Muscle of back (tissue), 11 donors: Measurements from ENCODE around the gene PPP6R3. TPM values are rescaled to one million over a fixed set of nuclear protein-coding genes. Genes with fewer than 3 reads are reported as not detected.

Experiments
- DNase-seq, 3 donors: peaks; one replicate each; pipeline versions ENCODE4 v3.0.0 to v3.0.0-alpha.2; 2013
- polyA plus RNA-seq, 10 donors: library from polyadenylated mRNA; unstranded; fragments of 120-200 nt; gene quantifications; one replicate each; pipeline ENCODE4 v1.2.1, GENCODE V29; 2013; ENCODE audit not compliant: insufficient read length in 10 of 10

PPP6R3 gene
- polyA plus RNA-seq, 10 donors: 42.0 to 75.3 (median 56.0) TPM

DNA sequence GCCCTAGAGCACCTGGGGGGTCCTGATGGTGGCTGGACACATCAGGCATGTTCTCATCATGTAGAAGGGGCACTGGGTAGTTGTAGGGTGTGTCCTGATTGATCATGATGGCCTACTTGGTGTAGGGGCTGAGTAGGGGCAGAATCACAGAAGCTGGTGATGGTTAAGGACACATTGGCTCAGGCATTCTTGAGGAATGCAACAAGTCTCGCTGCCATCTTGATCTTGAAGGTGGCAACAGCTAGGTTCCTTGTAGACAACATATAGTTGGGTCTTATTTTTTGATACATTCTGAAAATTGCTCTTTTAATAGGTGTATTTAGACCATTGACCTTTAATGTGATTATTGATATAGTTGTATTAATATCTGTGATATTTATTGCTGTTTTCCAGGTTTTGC is 28.1 kb downstream of the PPP6R3 start:
- no peak for DNase-seq

DNA sequence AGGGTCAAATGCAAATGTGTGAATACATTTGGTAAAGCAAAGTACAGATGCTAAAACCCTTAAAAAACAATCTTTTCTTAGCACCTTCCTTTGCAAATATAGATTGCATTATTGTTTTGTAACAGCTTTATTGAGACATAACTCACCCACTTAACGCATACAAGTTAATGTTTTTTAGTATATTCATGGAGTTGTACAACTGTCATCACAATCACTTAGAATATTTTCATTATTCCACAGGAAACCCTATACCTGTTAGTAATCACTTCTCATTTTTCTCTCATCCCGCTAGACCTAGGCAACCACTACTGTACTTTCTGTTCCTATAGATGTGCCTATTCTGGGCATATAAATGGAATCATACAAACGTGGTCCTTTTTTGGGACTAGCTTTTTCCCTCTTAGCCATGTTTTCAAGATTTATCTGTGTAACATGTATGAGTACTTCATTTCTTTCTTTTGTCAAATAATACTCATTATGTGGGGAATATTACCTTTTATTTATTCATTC is 34.7 kb downstream of the PPP6R3 start:
- DNase-seq: no peak

DNA sequence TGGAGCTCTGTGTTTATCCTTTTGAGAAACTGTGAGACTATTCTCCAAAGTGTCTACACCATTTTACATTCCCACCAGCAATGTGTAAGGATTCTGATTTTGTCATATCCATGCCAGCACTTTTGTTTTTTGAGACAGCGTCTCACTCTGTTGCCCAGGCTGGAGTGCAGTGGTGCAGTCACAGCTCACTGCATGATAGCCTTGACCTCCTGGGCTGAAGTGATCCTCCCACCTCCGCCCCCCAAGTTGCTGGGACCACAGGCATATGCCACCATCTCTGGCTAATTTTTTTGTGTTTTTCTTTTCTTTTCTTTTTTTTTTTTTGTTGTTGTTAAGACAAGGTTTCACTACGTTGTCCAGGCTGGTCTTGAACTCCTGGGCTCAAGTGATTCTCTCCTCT is 35.3 kb downstream of the PPP6R3 start:
- no peak for DNase-seq

DNA sequence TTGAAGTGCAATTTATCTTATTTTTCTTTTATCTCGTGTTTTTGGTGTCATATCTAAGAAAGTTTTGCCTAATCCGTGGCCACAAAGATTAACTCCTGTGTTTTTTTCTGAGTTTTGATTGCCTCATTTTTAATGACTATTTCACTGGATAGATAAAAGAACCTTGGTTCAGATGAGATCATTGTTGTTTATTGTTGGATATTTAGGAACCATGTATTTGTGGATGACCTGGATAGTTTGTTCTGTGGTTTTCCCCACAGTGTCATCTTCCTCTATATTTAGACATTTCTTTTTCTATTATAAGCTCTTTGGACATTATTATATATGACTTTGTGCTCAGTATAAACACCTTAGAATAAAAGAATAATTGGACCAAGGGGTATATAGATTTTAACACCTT is 37.2 kb downstream of the PPP6R3 start:
- no peak for DNase-seq

DNA sequence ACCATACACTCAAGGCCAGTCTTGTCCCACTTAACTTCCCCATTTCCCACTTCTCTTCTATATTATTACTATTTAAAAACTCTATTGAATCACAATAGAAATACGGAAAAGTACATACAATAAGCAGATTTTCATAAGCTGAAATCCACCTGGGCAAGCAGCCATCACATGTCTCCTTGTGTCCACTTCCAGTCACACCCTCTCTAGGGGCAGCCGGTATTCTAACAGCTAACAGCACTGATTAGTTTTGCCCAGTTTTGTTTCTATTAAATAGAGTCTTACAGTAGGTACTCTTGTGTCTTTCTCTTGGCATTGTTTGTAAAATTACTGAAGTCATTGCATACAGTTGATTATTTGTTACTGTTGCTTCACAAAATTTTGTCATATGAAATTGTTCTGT is 37.8 kb downstream of the PPP6R3 start:
- DNase-seq: peak in 2 of 3 donors; percentile 35 to 43

DNA sequence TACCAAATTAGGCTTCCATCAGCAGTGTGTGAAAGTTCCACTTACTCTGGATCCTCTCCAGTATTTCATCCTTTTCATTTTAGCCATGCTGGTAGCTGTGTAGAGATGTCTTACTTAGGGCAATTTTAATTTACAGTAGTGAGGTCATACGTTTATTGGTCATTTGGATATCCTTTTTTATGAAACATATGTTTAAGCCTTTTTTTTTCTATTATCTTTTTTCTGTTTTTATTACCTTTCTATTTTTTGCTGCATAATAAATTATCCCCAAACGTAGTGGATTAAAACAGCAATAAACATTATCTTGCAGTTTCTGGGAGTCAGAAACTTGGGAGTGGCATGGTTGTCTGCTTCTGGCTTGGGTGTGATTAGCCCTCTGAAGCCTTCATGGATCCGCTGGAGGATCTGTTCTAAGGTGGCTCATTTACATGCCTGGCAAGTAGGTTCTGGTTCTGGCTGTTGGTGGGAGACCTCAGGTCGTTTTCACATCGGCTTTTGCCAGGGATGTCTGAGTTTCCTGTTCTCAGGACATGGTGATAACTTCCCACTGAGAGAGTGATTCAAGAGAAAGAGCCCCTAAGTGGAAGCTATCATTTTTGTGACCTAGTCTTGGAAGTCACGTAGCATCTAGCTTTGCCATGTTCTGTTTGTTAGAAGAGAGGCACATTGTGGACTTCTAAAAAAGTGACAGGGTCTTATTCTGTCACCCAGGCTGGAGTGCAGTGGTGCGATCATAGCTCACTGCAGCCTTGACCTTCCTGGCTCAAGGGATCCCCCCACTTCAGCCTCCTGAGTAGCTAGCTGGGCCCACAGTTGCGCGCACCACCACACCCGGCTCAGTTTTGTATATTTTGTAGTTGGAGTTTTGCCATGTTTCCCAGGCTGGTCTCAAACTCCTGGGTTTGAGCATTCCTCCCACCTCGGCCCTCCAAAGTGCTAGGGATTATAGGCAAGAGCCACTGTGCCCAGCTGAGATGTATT is 38.6 kb downstream of the PPP6R3 start:
- DNase-seq: no peak

DNA sequence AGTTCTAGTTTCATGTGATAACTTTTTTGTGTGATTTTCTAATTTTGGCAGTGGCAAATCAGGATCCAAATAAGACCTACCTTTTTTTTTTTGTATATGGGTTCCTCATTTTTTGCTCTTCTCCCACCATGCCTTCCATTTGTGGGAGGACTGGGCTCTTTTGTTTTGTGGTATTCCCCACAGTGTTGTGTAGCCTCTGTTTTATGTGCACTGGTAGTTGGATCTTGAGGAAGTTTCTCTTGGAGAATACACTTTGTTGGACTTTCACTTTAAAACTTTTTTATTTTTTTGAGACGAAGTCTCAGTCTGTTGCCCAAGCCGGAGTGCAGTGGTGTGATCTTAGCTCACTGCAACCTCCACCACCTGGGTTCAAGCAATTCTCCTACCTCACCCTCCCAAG is 39.7 kb downstream of the PPP6R3 start:
- DNase-seq: no peak

DNA sequence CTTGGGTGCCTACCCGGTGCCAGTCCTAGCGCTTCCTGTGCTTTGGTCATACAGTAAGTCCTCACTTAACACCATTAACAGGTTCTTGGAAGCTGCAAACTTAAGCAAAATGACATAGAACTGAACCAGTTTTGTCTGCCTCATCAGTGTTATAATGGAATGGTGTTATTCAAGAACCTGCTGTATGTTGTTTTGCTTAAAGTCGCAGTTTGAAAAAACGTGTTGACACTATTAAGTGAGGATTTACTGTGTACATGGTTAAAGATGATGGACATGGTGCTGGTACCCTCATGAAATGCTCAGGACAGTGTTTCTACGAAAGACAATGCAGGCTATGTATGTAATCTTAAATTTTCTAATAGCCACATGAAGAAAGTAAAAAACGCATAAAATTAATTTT is 41.3 kb downstream of the PPP6R3 start:
- no peak for DNase-seq

DNA sequence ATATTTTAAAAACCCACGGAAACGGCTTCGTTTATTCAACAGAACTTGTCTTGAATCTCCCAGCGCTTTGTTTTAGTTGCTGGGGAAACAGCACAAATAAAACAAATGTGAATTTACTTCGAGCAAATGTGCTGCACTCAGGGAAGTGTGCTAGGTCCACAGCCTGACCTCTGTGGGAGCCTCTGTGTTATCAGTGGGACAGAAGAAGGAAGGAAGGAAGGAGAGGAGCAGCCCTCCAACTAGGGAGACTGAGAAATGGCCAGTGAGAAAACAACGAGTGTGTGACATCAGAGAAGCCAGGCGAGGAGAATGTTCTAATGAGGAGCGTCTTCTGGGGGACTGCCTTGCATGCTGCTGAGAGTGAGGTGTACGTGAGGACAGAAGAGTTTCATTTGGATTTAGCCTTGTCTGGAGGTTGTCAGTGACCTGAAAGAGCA is 42.7 kb downstream of the PPP6R3 start:
- peak in 2 of 3 donors; percentile 39 to 68 for DNase-seq

DNA sequence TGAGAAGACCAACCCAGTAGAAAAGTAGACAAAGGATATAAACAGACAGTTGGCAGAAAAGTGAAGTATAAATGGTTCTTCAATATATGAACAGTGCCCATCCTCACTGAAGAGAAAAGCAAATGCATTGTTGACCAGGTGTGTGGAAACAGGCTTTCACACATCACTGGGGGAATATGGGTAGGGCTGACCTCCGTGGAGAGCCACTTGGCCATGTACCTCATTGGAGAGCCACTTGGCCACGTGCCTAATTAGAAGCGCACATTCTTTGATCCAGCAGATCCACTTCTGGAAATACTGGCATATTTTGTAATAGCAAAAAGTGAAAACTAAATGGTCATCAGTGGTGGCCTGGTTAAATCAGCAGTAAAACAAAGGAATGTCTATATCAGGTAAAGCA is 43.2 kb downstream of the PPP6R3 start:
- no peak for DNase-seq

DNA sequence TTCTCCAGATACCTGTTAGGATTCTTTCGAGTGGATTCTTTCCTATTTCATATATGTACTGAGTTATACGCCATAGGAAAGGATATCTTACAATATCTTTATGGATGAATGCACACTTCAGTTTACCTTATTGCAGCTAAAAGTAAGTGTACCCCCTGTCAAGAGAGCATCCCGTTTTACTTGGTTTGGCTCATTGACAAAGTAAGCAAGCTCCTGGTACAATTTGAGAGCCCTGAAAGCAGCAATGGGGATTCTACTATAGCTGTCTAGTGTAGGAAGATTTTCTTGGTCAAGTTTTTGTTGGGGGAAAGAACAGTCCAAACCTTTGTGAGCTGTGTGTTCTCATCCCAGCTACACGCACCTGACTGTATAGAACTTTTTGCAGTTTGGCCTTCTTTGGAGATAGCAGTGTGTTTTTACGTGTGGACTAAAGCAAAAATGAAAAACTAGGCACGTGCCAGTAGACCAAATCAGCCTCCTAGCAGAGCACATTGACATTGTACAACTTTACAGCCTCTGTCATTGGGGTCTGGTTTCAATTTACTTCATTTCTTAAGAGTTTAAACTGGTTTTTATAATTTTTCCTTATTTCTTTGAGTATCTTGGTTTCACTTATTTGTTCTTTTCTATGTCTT is 44.0 kb downstream of the PPP6R3 start:
- DNase-seq: no peak

DNA sequence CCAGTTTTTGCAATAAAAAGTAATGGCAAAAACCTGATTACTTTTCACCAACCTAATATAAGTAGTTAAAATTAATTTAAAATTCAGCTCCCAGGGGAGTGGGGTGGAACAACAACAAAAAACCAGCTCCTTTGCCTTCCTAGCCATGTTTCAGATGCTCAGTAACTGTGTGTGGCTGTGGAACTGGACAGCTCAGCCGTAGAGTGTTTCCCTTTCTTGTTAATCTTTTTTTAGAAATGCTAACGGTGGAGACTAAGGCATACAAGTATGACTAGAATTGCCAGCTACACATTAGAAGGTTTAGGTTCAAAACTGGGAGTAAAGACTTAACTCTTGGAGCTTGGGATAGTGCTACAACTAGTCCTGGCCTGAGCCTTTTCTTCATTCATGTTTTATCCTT is 45.0 kb downstream of the PPP6R3 start:
- no peak for DNase-seq

DNA sequence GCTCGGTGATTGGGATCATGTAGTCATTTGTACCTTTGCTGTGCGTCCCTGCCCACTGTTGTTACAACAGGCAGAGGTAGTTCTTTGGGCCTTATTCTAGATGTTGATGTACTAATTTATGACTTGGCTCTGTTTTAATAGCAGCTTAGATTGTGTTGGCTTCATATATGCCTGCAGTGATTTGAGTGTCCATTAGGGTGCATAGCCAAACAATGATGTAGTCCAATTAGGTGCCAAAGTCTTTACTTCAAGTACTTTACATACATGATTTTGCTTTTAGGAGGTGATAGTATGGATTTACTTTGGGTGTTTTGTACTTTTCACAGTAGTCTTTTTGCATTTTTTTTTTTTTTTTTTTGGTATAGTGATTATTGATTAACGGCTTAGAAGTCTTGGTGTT is 46.4 kb downstream of the PPP6R3 start:
- DNase-seq: peak in 1 of 3 donors; percentile 57

DNA sequence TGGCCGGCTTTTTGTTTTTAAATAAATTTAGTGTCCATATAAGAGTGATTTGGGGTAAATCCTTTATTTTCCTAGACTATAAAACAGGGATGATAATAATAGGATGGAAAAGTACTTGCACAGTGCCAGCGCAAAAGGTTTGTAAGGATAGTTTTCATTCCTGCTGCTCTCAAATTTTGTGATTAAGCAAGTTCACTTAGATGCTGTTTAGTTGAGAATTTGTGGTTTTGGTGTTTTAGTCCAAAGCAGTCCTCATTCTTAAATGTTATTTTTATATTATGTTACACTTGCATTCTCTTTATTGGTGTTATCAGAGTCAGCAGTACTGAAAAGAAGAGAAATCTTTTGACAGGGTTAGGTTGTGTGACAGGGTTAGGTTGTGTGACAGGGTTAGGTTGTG is 47.9 kb downstream of the PPP6R3 start:
- no peak for DNase-seq

DNA sequence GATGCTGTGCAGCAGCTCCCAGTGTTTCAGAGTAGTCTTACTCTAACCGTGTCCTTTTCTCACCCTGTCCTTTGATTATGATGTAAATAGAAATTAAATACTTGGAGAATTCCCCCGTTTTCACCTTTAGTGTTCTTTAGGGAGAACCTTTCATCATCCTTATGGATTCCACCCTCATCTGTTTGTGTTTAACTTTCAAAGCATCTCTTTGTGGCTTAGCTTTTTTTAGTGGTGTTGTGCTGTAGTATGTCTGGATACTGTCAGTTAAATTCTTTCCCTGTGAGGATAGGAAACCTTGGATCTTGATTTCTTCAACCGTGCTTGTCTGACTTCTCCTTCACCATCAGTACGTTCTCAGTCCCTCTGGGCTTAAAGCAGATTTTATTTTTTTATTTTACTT is 48.5 kb downstream of the PPP6R3 start:
- no peak for DNase-seq

DNA sequence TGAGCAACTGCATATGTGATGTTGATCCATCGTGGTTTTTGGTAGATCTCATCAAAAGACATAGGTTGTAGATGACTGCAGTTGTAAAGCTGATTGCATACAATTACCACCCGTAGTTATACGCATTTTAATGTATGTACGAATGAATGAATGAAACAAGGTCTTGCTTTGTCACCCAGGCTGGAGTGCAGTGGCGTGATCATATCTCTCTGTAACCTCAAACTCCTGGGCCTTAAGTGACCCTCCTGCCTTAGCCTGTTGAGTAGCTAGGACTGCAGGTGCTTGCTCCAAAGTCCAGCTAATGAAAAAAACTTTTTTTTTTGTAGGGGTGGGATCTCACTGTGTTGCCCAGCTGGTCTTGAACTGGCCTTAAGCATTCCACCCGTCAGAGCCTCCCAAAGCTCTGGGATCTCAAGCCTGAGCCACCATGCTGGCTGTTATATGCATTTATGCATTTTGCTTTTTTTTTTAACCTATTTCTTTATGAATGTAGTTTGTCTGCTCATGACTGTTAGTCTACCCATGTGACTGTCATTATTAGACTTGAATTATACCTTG is 53.5 kb downstream of the PPP6R3 start:
- no peak for DNase-seq

DNA sequence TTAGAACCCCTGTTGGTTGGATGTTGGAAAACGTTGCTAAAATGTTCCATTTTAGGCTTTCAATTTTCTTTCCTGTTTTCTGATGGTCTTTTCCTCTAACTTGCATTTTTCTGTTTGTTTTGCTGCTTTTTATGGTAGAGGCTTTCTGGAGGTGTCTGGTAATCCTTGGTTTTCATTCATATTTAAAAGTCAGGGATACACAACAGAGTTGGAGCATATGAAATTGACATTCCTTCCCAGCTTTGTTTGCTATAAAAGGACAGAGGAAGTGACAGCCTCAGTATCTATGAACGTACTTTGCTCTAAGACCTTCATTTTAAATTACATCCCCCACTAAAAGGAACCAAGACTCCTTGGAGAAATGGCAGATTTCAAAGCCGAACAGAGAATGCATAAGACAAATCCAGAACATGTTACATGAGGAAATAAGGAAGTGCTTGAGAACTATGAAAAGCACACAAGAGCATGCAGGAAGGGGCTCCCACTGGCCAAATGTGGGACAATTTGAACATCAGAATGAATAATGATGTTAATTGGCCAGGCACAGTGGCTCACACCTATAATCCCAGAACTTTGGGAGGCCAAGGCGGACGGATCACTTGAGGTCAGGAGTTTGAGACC is 56.7 kb downstream of the PPP6R3 start:
- no peak for DNase-seq

DNA sequence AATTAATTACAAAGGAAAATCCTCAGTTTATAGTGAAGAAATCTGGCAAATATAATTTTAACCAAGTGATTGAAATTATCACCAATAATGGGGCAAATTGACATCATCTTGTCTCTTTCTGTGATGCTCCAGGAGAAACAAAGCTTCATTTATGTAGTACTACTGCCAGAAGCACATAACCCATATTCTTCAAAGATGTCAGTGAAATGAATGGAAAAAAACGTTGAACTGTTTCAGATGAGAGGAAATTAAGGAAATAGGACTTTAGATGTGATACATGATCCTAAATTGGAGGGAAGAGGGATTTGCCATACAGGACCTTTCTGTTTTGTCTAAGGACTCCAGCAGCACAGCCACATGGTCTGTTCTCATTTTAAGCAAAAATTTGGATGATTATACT is 57.6 kb downstream of the PPP6R3 start:
- no peak for DNase-seq

DNA sequence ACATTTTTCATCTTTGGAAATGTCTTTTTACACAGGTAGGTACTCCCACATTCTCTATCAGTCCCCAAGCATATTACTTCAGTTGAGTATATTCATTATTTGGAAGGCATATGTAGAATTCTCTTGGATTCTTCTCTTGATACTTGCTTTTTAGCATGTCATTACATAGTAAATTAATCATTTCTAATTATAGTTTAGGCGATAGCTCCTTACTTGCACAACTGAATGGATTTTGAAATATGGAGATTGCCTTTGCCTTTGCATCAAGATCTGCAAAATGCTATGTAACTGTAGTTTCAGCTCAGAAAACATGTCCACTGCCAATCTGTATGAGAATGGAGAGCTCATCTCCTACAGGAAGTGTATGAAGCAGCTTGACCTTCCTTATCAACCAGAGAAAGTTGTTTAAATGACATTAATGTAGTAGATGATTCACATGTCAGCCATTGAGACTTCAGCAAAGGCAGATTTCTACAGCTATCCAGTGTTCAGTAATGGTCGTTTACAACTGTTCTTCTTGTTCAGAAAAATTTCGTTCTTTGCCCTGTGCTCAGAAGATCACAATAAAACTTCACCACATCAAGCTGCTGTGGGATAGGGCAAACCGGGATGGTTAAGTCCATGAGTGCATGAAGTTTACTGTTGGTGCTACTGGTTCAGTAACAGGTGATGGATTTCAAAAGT is 61.6 kb downstream of the PPP6R3 start:
- DNase-seq: no peak

DNA sequence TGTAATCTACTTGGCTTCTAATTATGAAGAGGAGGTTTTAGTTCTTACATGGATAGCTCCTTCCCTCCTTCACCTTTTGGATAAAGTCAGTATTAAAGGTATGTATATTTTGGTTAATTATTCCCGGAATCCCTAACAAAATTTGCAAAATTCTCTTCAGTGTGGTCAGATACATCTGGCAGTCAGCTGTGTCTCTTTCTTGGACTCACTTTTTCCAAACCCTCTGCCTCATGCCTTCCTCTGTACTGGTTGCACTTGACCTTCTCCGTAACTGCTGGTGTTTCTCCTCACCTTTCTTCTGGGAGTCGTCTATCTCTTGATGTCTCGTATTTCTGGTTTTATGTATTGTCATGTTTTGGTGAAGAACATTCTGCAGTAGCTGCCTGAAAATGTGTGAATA is 62.5 kb downstream of the PPP6R3 start:
- DNase-seq: no peak

DNA sequence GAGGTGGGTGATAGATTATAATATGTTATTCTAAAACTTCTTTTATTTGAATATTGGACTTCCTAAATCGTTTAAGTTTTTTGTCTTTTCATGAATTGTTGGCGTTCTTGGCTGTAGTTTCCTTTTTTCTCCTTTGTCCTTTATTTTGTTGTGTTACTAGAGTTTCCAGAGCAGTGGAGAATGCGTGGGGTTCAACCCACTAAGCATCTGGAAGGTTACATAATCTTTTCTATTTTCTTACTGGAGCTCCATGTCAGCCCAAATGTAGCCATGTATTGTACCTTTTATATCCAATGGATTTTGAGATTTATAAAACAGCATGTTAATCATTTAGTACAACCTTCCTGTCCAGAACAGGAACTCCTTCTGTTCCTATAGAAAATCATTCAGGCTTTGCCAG is 63.2 kb downstream of the PPP6R3 start:
- no peak for DNase-seq

DNA sequence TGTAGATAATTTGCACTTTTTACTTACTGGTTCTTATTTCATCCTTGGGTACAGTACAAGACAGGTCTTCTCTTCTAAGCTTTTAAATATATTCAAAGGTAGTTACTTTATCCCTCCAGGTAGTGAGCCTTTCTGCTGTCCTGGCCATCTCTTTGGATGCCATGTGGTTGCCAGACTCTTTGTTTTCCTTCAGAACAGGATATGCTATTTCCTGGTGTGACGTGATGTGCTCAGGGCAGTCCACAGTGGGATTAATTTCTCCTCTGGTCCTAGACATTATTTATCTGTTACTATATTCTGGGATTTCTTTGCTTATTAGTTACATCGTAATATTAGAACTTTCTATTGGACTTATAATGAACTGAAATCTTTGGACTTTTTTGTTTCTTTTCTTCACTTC is 63.7 kb downstream of the PPP6R3 start:
- DNase-seq: no peak
